ENCODE measurements around the gene GRK6. TPM values are rescaled to one million over a fixed set of nuclear protein-coding genes. Genes with fewer than 3 reads are reported as not detected.

The GRK6 gene
- total and polyA plus RNA-seq, 3 donors from 2014 or later = 32.6 to 57.0 (median 51.8) TPM

GRCh38 chr5:177477701-177478477 lies 51.4 kb downstream of the GRK6 start:
- Histone ChIP-seq H3K27me3 (no peaks in the 10 kb centered on the region), H3K27ac (peak overlapping the region in 1 of 2 donors; percentile 3), H3K9me3 (no peaks in the 10 kb centered on the region), H3K36me3 (ENCODE audit: low read depth, missing control alignments) (no peaks in the 10 kb centered on the region), H3K4me1 (peaks cover 37% of the 10 kb centered on the region), H3K4me3 (no peak overlapping the region)
- no peak for DNase-seq
- no peak for TF ChIP-seq POLR2A (IDR thresholded peaks at IDR 0.05)
- intact Hi-C loops (cut with DNase I; ENCODE audit: low total_unique reads) = no loop called here
- 87 to 88% methylated on average over 13 of the region's 13 CpGs for WGBS, 2 donors

- Histone ChIP-seq H3K4me3 (no peak overlapping the region), H3K27ac (peak overlapping the region in 1 of 2 donors; percentile 59), H3K4me1 (peaks cover 35% of the 10 kb centered on the region), H3K36me3 (ENCODE audit: low read depth, missing control alignments) (no peaks in the 10 kb centered on the region), H3K9me3 (no peaks in the 10 kb centered on the region), H3K27me3 (no peaks in the 10 kb centered on the region)
- intact Hi-C loops (cut with DNase I; ENCODE audit: low total_unique reads) = no loop called here
- TF ChIP-seq CTCF (IDR thresholded peaks at IDR 0.05) = no peak
- TF ChIP-seq POLR2A (IDR thresholded peaks at IDR 0.05) = no peak
- peak; percentile 89 for DNase-seq
- 36 to 54% methylated on average over 18 of the region's 18 CpGs for WGBS, 2 donors
Measured at GRCh38 chr5:177478711-177479646, 52.5 kb downstream of the GRK6 start.

- no peak for DNase-seq
- peaks cover 27% of the 10 kb centered on the region for H3K4me1 ChIP-seq
- H3K9me3 ChIP-seq = no peaks in the 10 kb centered on the region
- TF ChIP-seq CTCF (IDR thresholded peaks at IDR 0.05) (no peak), POLR2A (IDR thresholded peaks at IDR 0.05) (no peak)
- peak overlapping the region in 1 of 2 donors; percentile 59 for H3K27ac ChIP-seq
- intact Hi-C loops (cut with DNase I; ENCODE audit: low total_unique reads) = no loop called here
- no peaks in the 10 kb centered on the region for H3K27me3 ChIP-seq
- no peaks in the 10 kb centered on the region for H3K36me3 ChIP-seq (ENCODE audit: low read depth, missing control alignments)
- WGBS, 2 donors = 47 to 48% methylated on average over 13 to 14 of the region's 14 CpGs
- H3K4me3 ChIP-seq = no peak overlapping the region
Measured at GRCh38 chr5:177479774-177480173, 53.3 kb downstream of the GRK6 start.

- no peak for DNase-seq
- Histone ChIP-seq H3K27me3 (no peaks in the 10 kb centered on the region), H3K4me1 (peaks cover 32% of the 10 kb centered on the region), H3K9me3 (no peaks in the 10 kb centered on the region), H3K4me3 (no peak overlapping the region), H3K36me3 (ENCODE audit: low read depth, missing control alignments) (no peaks in the 10 kb centered on the region), H3K27ac (no peak overlapping the region)
- 85 to 91% methylated on average over 10 of the region's 10 CpGs for WGBS, 2 donors
- TF ChIP-seq POLR2A (IDR thresholded peaks at IDR 0.05) (no peak), CTCF (IDR thresholded peaks at IDR 0.05) (no peak)
- intact Hi-C loops (cut with DNase I; ENCODE audit: low total_unique reads) = no loop called here
Measured at GRCh38 chr5:177482359-177482795, 55.9 kb downstream of the GRK6 start.

- H3K27me3 ChIP-seq = no peaks in the 10 kb centered on the region
- H3K4me1 ChIP-seq = peaks cover 28% of the 10 kb centered on the region
- no peaks in the 10 kb centered on the region for H3K36me3 ChIP-seq (ENCODE audit: low read depth, missing control alignments)
- DNase-seq = no peak
- intact Hi-C loops (cut with DNase I; ENCODE audit: low total_unique reads) = no loop called here
- H3K9me3 ChIP-seq = no peaks in the 10 kb centered on the region
- H3K4me3 ChIP-seq = no peak overlapping the region
- 84 to 97% methylated on average over 8 to 9 of the region's 9 CpGs for WGBS, 2 donors
- H3K27ac ChIP-seq = no peak overlapping the region
- TF ChIP-seq POLR2A (IDR thresholded peaks at IDR 0.05) (no peak), CTCF (IDR thresholded peaks at IDR 0.05) (no peak)
Measured at GRCh38 chr5:177483042-177483441, 56.6 kb downstream of the GRK6 start.
